ENCODE measurements around the gene CDYL2. TPM values are rescaled to one million over a fixed set of nuclear protein-coding genes. Genes with fewer than 3 reads are reported as not detected.

The CDYL2 gene
- polyA plus RNA-seq, 1 donor from 2014 or later = 2.6 TPM

DNA sequence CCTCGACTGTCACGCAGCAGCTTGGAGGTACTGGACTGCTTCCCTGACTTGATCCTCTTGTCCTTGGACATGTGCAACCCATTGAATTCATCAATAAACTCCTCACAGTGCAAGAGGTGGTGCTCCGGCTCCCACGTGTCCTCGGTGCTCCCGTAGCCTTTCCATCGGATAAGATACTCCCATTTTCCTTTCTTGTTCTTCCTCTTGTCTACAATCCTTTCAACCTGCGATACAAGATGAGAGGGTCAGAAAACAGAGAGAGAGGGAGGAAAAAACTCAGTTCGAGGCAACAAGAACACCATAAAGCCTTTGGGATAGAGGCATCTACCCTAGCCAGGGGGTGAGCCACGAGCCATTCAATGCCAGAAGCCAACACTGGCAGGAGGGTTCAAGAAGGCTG is 119.5 kb downstream of the CDYL2 start:
- Histone ChIP-seq H3K9ac (ENCODE audit: low read length) (no peak overlapping the region), H3K9me3 (ENCODE audit: low read length) (no peaks in the 10 kb centered on the region), H3K36me3 (ENCODE audit: insufficient read depth, low read length) (no peaks in the 10 kb centered on the region), H3K4me2 (ENCODE audit: low read length) (no peak overlapping the region), H2AFZ (ENCODE audit: low read depth, low read length) (no peak overlapping the region), H3F3A (ENCODE audit: insufficient read depth, low read length, poor library complexity, severe bottlenecking) (no peaks in the 10 kb centered on the region), H3K4me3 (ENCODE audit: low read length) (no peak overlapping the region), H4K20me1 (ENCODE audit: insufficient read depth) (no peaks in the 10 kb centered on the region), H3K27ac (ENCODE audit: low read length) (no peak overlapping the region), H3K9me2 (ENCODE audit: insufficient read depth, low read length) (no peaks in the 10 kb centered on the region), H3K79me2 (replicated peaks; ENCODE audit: insufficient read depth, low read length) (no peaks in the 10 kb centered on the region), H3K27me3 (ENCODE audit: insufficient read depth, low read depth, low read length) (no peaks in the 10 kb centered on the region)
- TF ChIP-seq, protein P1, sequence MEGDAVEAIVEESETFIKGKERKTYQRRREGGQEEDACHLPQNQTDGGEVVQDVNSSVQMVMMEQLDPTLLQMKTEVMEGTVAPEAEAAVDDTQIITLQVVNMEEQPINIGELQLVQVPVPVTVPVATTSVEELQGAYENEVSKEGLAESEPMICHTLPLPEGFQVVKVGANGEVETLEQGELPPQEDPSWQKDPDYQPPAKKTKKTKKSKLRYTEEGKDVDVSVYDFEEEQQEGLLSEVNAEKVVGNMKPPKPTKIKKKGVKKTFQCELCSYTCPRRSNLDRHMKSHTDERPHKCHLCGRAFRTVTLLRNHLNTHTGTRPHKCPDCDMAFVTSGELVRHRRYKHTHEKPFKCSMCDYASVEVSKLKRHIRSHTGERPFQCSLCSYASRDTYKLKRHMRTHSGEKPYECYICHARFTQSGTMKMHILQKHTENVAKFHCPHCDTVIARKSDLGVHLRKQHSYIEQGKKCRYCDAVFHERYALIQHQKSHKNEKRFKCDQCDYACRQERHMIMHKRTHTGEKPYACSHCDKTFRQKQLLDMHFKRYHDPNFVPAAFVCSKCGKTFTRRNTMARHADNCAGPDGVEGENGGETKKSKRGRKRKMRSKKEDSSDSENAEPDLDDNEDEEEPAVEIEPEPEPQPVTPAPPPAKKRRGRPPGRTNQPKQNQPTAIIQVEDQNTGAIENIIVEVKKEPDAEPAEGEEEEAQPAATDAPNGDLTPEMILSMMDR (IDR thresholded peaks at IDR 0.05; ENCODE audit: poor library complexity, severe bottlenecking) = no peak
- no peak for TF ChIP-seq SMC3 (conservative IDR thresholded peaks at IDR 0.05; ENCODE audit: poor library complexity)
- no peak for TF ChIP-seq TAF1 (IDR thresholded peaks at IDR 0.05; ENCODE audit: low read depth)
- TF ChIP-seq EZH2 (IDR thresholded peaks at IDR 0.05; ENCODE audit: borderline replicate concordance, insufficient read depth, low read length, poor library complexity, severe bottlenecking) = no peak
- TF ChIP-seq MXI1 (conservative IDR thresholded peaks at IDR 0.05; ENCODE audit: poor library complexity, severe bottlenecking) = no peak
- TF ChIP-seq POLR2AphosphoS5 (IDR thresholded peaks at IDR 0.05) = no peak
- no peak for TF ChIP-seq EP300 (conservative IDR thresholded peaks at IDR 0.05; ENCODE audit: poor library complexity, severe bottlenecking)
- TF ChIP-seq RAD21 (conservative IDR thresholded peaks at IDR 0.05) = no peak
- TF ChIP-seq, protein P2, sequence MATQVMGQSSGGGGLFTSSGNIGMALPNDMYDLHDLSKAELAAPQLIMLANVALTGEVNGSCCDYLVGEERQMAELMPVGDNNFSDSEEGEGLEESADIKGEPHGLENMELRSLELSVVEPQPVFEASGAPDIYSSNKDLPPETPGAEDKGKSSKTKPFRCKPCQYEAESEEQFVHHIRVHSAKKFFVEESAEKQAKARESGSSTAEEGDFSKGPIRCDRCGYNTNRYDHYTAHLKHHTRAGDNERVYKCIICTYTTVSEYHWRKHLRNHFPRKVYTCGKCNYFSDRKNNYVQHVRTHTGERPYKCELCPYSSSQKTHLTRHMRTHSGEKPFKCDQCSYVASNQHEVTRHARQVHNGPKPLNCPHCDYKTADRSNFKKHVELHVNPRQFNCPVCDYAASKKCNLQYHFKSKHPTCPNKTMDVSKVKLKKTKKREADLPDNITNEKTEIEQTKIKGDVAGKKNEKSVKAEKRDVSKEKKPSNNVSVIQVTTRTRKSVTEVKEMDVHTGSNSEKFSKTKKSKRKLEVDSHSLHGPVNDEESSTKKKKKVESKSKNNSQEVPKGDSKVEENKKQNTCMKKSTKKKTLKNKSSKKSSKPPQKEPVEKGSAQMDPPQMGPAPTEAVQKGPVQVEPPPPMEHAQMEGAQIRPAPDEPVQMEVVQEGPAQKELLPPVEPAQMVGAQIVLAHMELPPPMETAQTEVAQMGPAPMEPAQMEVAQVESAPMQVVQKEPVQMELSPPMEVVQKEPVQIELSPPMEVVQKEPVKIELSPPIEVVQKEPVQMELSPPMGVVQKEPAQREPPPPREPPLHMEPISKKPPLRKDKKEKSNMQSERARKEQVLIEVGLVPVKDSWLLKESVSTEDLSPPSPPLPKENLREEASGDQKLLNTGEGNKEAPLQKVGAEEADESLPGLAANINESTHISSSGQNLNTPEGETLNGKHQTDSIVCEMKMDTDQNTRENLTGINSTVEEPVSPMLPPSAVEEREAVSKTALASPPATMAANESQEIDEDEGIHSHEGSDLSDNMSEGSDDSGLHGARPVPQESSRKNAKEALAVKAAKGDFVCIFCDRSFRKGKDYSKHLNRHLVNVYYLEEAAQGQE (IDR thresholded peaks at IDR 0.05; ENCODE audit: borderline replicate concordance) = no peak

DNA sequence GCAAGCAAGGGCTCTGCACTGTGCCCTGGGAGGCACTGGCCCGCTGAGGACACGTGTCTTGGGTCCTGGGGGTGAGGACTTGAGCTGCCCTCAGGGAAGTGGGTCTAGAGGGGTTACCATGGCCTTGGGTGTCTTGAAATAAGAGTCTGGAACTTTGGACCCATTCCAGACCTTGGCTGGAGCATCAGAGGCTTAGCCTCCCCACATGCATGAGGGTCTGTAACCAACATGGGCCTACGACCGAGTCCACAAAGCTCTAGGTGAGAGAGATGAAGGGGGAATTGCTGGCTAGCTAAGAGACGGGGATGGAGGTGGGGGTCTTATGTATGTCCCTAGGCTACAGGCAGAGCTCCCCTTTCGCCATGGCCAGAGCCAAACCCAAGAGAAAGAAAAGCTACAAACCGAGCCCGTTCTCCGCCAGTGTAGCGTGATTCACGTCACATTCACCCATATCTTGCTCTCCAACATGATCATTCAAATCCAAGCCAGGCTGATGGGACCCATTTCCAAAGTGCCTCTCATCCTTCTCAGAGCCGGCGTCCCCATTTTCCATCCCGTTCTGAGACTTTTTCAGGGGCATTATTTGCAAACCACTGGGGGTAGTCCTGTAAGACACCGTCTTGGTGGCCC is 120.1 kb downstream of the CDYL2 start:
- Histone ChIP-seq H3K27me3 (ENCODE audit: insufficient read depth, low read depth, low read length) (no peaks in the 10 kb centered on the region), H3K4me3 (ENCODE audit: low read length) (no peak overlapping the region), H3K79me2 (replicated peaks; ENCODE audit: insufficient read depth, low read length) (no peaks in the 10 kb centered on the region), H3F3A (ENCODE audit: insufficient read depth, low read length, poor library complexity, severe bottlenecking) (no peaks in the 10 kb centered on the region), H3K9me3 (ENCODE audit: low read length) (no peaks in the 10 kb centered on the region), H3K9ac (ENCODE audit: low read length) (no peak overlapping the region), H4K20me1 (ENCODE audit: insufficient read depth) (no peaks in the 10 kb centered on the region), H3K27ac (ENCODE audit: low read length) (no peak overlapping the region), H2AFZ (ENCODE audit: low read depth, low read length) (no peak overlapping the region), H3K4me2 (ENCODE audit: low read length) (no peak overlapping the region), H3K9me2 (ENCODE audit: insufficient read depth, low read length) (no peaks in the 10 kb centered on the region), H3K36me3 (ENCODE audit: insufficient read depth, low read length) (no peaks in the 10 kb centered on the region)
- TF ChIP-seq, protein P2 (IDR thresholded peaks at IDR 0.05; ENCODE audit: borderline replicate concordance) = no peak
- TF ChIP-seq TAF1 (IDR thresholded peaks at IDR 0.05; ENCODE audit: low read depth) = no peak
